HL-60/S4 treated with retinoic acid at 250 ng/mL for 4 days and 3 days (cell line): Measurements from ENCODE around the gene TMEM45B.
"Not testable (repeated sequence)": the region's sequence is repeated elsewhere in the genome, so short reads cannot be mapped to it uniquely, and the experiment has no call there.

Experiments
- in situ Hi-C: fragments of 300-500 bp; cut with MboI; formaldehyde crosslinking; loops from 2 replicates; pipeline ENCODE4 v1.7.0; 2022; ENCODE audit warnings: low sequenced_read_pairs

The TMEM45B gene

GRCh38 chr11:129815596-129816461 is at the start of gene TMEM45B:
Gene TMEM45B (plus strand): TSS chr11:129815848. CDS start chr11:129852483, 36,635 bp downstream.
- in situ Hi-C loops: no loop called here

- in situ Hi-C loops: no loop called here
Measured at GRCh38 chr11:129766898-129767604, 48.6 kb upstream of the TMEM45B start.

- in situ Hi-C loops: no loop called here
Measured at GRCh38 chr11:129767827-129768226, 47.8 kb upstream of the TMEM45B start.

- in situ Hi-C loops: no loop called here
Measured at GRCh38 chr11:129768356-129768755, 47.3 kb upstream of the TMEM45B start.

- in situ Hi-C loops: no loop called here
Measured at GRCh38 chr11:129769059-129769458, 46.6 kb upstream of the TMEM45B start.

GRCh38 chr11:129770993-129771392 is 44.7 kb upstream of the TMEM45B start:
- in situ Hi-C loops: no loop called here

GRCh38 chr11:129771456-129771855 is 44.2 kb upstream of the TMEM45B start:
- in situ Hi-C loops: not testable (repeated sequence)

- in situ Hi-C loops: no loop called here
Measured at GRCh38 chr11:129778877-129779276, 36.8 kb upstream of the TMEM45B start.

GRCh38 chr11:129779342-129779741 is 36.3 kb upstream of the TMEM45B start:
- in situ Hi-C loops: no loop called here

- in situ Hi-C loops: no loop called here
Measured at GRCh38 chr11:129785383-129786111, 30.1 kb upstream of the TMEM45B start.

- in situ Hi-C loops: not testable (repeated sequence)
Measured at GRCh38 chr11:129786112-129786416, 29.6 kb upstream of the TMEM45B start.

- in situ Hi-C loops: no loop called here
Measured at GRCh38 chr11:129787532-129788155, 28.0 kb upstream of the TMEM45B start.

- in situ Hi-C loops: no loop called here
Measured at GRCh38 chr11:129788278-129788677, 27.4 kb upstream of the TMEM45B start.

GRCh38 chr11:129790106-129790505 is 25.5 kb upstream of the TMEM45B start:
- in situ Hi-C loops: no loop called here

GRCh38 chr11:129791515-129791914 is 24.1 kb upstream of the TMEM45B start:
- in situ Hi-C loops: no loop called here

GRCh38 chr11:129792663-129793062 is 23.0 kb upstream of the TMEM45B start:
- in situ Hi-C loops: no loop called here

- in situ Hi-C loops: no loop called here
Measured at GRCh38 chr11:129795089-129795488, 20.6 kb upstream of the TMEM45B start.

- in situ Hi-C loops: no loop called here
Measured at GRCh38 chr11:129798212-129798611, 17.4 kb upstream of the TMEM45B start.

- in situ Hi-C loops: not testable (repeated sequence)
Measured at GRCh38 chr11:129800162-129800561, 15.5 kb upstream of the TMEM45B start.

GRCh38 chr11:129800655-129801054 is 15.0 kb upstream of the TMEM45B start:
- in situ Hi-C loops: no loop called here

- in situ Hi-C loops: no loop called here
Measured at GRCh38 chr11:129803533-129803932, 12.1 kb upstream of the TMEM45B start.
